GM21390 (cell line): Measurements from ENCODE around the gene AGT.
"Not testable (repeated sequence)": the region's sequence is repeated elsewhere in the genome, so short reads cannot be mapped to it uniquely, and the experiment has no call there.

Experiments used
- ATAC-seq: cut with Tn5 transposase; IDR thresholded peaks from one replicate; pipeline ENCODE4 v1.9.1; 2021; ENCODE audit not compliant: unreplicated experiment

AGT gene

DNA sequence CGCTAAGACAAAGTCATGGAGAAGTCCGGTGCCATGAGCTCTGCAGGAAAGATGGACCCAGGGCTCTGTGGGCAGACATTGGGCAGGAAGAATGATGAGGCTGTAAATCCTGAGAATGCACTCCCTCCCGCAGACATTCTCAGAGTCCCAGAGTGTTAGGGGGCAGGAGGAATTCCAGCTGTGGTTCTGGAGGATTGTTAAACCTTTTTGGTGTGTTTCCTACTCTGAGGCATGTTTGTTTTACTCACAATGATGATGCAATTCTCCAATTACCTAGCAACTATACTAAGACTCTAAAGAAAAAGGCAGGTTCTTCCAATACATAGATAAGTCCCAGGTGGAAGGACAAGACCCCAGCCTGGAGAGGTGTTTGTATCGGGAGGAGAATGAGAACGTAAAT lies 30.5 kb upstream of the AGT start:
- ATAC-seq, result no peak

DNA sequence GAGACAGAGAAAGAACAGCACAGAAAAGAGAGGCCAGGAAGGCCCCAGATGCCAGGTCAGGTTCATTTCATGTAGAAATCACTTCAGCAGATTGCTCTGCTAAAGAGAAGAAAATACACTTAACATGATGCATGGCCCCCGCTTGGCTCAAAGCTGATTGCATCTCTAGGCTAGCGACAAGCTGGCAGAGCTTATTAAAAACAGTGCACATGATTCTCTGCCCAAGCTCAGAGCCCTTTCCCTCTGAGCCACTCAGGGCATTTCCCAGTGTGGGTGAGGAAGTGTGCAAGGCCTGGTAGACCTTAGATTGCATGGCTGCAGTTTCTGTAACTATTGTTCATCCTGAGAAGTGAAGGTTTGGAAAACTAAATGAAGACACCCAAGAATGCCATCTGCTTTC lies 30.0 kb upstream of the AGT start:
- no peak for ATAC-seq

GRCh38 chr1:230739564-230740290 lies 25.8 kb upstream of the AGT start:
- no peak for ATAC-seq

- no peak for ATAC-seq
Observed at GRCh38 chr1:230737622-230738262, 23.8 kb upstream of the AGT start.

GRCh38 chr1:230735447-230735846 lies 21.5 kb upstream of the AGT start:
- ATAC-seq, result no peak

GRCh38 chr1:230730977-230731376 lies 17.1 kb upstream of the AGT start:
- no peak for ATAC-seq

DNA sequence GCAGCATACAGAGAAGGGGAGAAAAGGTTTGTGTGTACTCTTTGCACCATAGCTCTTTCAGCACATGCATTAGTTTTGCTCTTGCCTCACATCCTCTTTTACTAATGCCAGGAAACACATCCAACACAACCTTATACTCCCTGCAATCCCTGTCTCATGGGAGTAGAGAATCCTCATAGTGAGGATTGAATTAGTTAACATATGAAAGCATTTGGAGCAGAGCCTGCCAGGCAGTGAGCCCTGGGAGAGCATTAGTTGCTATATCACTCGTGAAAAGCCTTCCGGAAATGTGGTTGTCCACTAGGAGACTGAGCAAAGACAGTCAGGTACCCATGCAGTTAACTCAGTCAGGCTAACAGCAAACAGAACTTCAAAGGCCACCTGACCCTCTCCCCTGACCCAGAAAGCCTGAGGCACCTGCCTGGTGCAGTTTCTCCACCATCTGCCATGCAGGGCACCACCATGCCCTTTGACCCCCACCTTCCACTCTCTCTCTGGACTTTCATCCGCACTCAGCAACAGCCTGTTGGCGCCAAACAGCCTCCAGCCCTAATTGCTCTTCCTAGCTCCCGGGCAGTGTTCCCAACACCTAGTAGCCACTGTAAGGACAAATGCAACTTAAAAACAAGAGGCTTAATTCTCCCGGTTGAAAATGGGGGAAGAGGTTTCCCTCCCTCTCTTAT lies 14.9 kb upstream of the AGT start:
- no peak for ATAC-seq

GRCh38 chr1:230725256-230726012 lies 11.5 kb upstream of the AGT start:
- ATAC-seq, result no peak

GRCh38 chr1:230721849-230722522 lies 8.1 kb upstream of the AGT start:
- not testable (repeated sequence) for ATAC-seq

- ATAC-seq, result no peak
Observed at GRCh38 chr1:230717251-230717650, 3.3 kb upstream of the AGT start.

DNA sequence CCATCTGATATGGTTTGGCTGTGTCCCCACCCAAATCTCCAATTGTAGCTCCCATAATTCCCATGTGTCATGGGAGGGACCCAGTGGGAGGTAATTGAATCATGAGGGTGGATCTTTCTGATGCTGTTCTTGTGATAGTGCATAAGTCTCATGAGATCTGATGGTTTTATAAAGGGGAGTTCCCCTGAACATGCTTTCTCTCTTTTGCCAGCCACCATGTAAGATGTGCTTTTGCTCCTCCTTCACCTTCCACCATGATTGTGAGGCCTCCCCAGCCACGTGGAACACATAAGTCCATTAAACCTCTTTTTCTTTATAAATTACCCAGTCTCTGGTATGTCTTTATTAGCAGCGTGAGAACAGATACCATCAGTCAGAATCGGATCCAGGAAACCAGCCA lies 2.5 kb upstream of the AGT start:
- not testable (repeated sequence) for ATAC-seq

DNA sequence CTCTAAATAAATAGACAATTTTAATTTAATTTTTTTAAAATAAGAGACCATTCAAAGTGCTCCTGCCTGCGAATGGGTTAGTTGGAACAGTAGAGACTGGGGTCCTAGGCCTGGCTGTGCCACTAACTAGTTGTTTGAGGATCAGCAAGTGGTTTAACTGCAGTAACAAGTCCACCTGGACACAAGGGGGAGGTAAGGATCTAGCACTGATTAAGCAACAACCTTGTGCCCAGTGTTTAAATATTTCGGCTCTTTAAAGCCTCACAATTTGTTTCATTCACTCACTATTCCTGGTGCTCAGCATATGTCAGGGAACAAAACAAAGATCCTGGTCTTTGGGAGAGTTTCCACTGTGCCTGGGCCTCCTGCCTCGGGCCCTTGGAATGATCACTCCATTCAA lies 1.6 kb upstream of the AGT start:
- ATAC-seq, result no peak

GRCh38 chr1:230713547-230713914 lies 391 bp downstream of the AGT start:
- no peak for ATAC-seq

- no peak for ATAC-seq
Observed at GRCh38 chr1:230713138-230713537, 784 bp downstream of the AGT start.

GRCh38 chr1:230712470-230712942 lies 1.4 kb downstream of the AGT start:
- ATAC-seq, result no peak

DNA sequence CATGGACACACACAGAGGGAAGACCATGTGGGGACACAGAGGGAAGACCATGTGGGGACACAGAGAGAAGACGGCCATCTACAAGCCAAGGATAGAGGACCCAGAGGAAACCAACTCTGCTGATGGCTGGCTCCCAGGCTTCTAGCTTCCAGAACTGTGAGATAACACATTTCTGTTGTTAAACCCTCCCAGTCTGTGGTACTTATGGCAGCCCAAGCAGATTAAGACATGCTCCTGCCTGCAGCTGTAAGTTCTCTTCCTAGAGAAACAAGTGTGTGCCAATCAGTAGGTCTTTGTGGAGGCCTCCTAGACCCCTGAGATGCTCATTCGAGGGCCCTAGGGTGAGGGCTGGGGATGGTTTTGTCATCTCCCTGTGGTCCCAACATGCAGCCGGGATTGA lies 2.7 kb downstream of the AGT start:
- no peak for ATAC-seq

DNA sequence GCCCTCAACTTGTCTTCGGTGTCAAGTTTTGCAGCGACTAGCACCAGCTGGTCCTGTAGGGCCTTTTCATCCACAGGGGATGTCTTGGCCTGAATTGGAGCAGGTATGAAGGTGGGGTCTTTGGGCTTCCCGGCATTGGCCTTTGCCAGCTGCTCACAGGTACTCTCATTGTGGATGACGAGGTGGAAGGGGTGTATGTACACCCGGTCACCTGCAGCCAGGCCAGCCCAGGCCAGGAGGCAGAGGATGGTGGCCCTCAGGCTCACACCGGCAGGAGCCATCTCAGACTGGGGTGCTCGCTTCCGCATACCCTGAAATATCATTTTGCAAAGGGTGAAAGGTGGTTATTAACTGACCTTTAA lies 3.4 kb downstream of the AGT start:
- ATAC-seq, result no peak

GRCh38 chr1:230709619-230710542 lies 4.0 kb downstream of the AGT start:
- no peak for ATAC-seq

- ATAC-seq, result no peak
Observed at GRCh38 chr1:230708631-230709580, 5.0 kb downstream of the AGT start.
